Caco-2 (cell line): ENCODE measurements around the gene H2BK1. TPM values are rescaled to one million over a fixed set of nuclear protein-coding genes. Genes with fewer than 3 reads are reported as not detected.

ENCODE experiments used
- BruUV-seq: library from RNA; stranded (reverse); fragments of 400-500 nt; replicated peaks from 2 replicates; lab custom pipeline; 2021; lab: Mats Ljungman, UMichigan
- CTCF ChIA-PET: fragments of 300-600 bp; sonication (Branson Sonifier 250); formaldehyde crosslinking; loops from one replicate; lab custom pipeline; 2022; ENCODE audit warnings: antibody characterized with exemption; lab: Charles Lee
- POLR2A ChIA-PET: fragments of 300-600 bp; sonication (Branson Sonifier 250); formaldehyde crosslinking; loops from one replicate; lab custom pipeline; 2022; ENCODE audit warnings: antibody characterized with exemption; lab: Charles Lee
- DNase-seq, 2 experiments: peaks; one replicate each; pipeline versions ENCODE4 v3.0.0 to v3.0.0-alpha.2; 2020 to 2022
- H3K27me3 ChIP-seq: replicated peaks from 2 replicates; pipeline ENCODE4 v1.6.0; 2011; ENCODE audit warnings: low read length; ENCODE audit not compliant: control insufficient read depth, insufficient read depth
- H3K36me3 ChIP-seq: 2 replicates; pipeline ENCODE4 v1.5.1; 2011; ENCODE audit warnings: low read length; ENCODE audit not compliant: control insufficient read depth, insufficient read depth
- H3K4me1 ChIP-seq: fragments of 250-450 bp; sonication (Bioruptor Pico); 2 replicates; pipeline ENCODE4 v1.5.1; 2020; ENCODE audit warnings: mild to moderate bottlenecking
- H3K4me3 ChIP-seq: 2 replicates; pipeline ENCODE4 v1.5.1; 2011; ENCODE audit warnings: low read depth, mild to moderate bottlenecking, control low read depth, low read length
- H3K9me3 ChIP-seq: fragments of 250-450 bp; sonication (Bioruptor Pico); 2 replicates; pipeline ENCODE4 v1.5.1; 2020; ENCODE audit warnings: mild to moderate bottlenecking, moderate library complexity
- H3K27ac Mint-ChIP-seq: one replicate; pipeline ENCODE4 v1.8.0; 2022; ENCODE audit warnings: mixed read lengths; ENCODE audit not compliant: unreplicated experiment
- H3K27me3 Mint-ChIP-seq: one replicate; pipeline ENCODE4 v1.8.0; 2022; ENCODE audit warnings: mixed read lengths; ENCODE audit not compliant: insufficient read depth, unreplicated experiment
- H3K36me3 Mint-ChIP-seq: one replicate; pipeline ENCODE4 v1.8.0; 2022; ENCODE audit warnings: mild to moderate bottlenecking, mixed read lengths; ENCODE audit not compliant: insufficient read depth, unreplicated experiment
- H3K4me1 Mint-ChIP-seq: one replicate; pipeline ENCODE4 v1.8.0; 2022; ENCODE audit warnings: low read depth, mixed read lengths; ENCODE audit not compliant: unreplicated experiment
- H3K4me3 Mint-ChIP-seq: one replicate; pipeline ENCODE4 v1.8.0; 2022; ENCODE audit warnings: mild to moderate bottlenecking, moderate library complexity, mixed read lengths; ENCODE audit not compliant: unreplicated experiment
- H3K9me3 Mint-ChIP-seq: one replicate; pipeline ENCODE4 v1.8.0; 2022; ENCODE audit warnings: mixed read lengths; ENCODE audit not compliant: unreplicated experiment
- CTCF ChIP-seq, 2 experiments: fragments of 200-600 bp in 1 of 2; IDR thresholded peaks; 1 replicate in 1 of 2; 2 replicates in 1 of 2; pipeline versions ENCODE4 v1.5.1 to v1.8.0; 2011 to 2022; ENCODE audit warnings: antibody characterized with exemption in 1 of 2, control low read depth in 1 of 2, inconsistent platforms in 1 of 2, low read depth in 1 of 2, low read length in 1 of 2, mild to moderate bottlenecking in 1 of 2, moderate library complexity in 1 of 2; ENCODE audit not compliant: insufficient read depth in 1 of 2, severe bottlenecking in 1 of 2, unreplicated experiment in 1 of 2
- intact Hi-C: fragments of 100-400 bp; cut with micrococcal nuclease; formaldehyde crosslinking; loops from one replicate; pipeline ENCODE4 v1.10.0; 2022; ENCODE audit not compliant: unreplicated experiment
- total RNA-seq: library from RNA; stranded (reverse); gene quantifications from 2 replicates; pipeline ENCODE4 v1.2.3, GENCODE V29; 2022

H2BK1 gene
- total RNA-seq, 1 experiment from 2014 or later: not detected

DNA sequence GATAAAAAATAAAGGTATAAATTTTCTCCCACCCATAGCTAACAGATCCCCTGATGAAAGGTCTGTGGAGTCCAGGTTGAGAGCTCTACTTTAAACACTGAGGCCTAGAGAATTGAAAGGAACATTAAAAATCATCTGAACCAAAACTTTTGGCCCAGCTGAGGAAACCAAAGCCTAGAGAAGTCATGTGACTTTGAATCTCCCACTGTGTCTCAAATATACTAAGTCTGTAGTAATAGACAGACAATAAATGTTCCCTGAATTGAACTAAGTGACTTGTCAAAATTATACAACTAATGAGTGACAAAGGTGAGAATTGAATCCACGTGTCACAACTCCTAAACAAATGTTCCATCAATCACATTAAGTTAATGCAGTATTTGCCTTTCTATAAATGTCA, 48.5 kb downstream of the H2BK1 start:
- Mint-ChIP-seq H3K9me3 (no peaks in the 10 kb centered on the region), H3K27ac (no peak overlapping the region), H3K4me3 (no peak overlapping the region), H3K36me3 (no peaks in the 10 kb centered on the region), H3K4me1 (no peaks in the 10 kb centered on the region), H3K27me3 (peaks cover 3% of the 10 kb centered on the region)
- Histone ChIP-seq H3K27me3 (peaks cover 11% of the 10 kb centered on the region), H3K9me3 (no peaks in the 10 kb centered on the region), H3K4me3 (no peak overlapping the region), H3K4me1 (0 out of 2 replicates have a peak, but pooled peaks cover under 1% of the 10 kb centered on the region), H3K36me3 (no peaks in the 10 kb centered on the region)
- no peak for DNase-seq
- BruUV-seq: no TSS peak
- TF ChIP-seq CTCF (IDR thresholded peaks at IDR 0.05; ENCODE audit: insufficient read depth in 1 of 2, low read depth in 1 of 2, low read length in 1 of 2, severe bottlenecking in 1 of 2, unreplicated experiment in 1 of 2): no peak
- ChIA-PET CTCF (no interaction called here), POLR2A (no interaction called here)
- intact Hi-C loops: no loop called here

Other genes starting within 250 kb of the H2BK1 start
- 0.60 and 0.66 TPM in 2 replicates for gene KCNH2, start 232.2 kb downstream of the H2BK1 start, total RNA-seq
- gene NOS3, start 219.5 kb downstream of the H2BK1 start, total RNA-seq: 1.1 TPM in 1 of 2 replicates, not detected in the other
- gene ATG9B, start 186.0 kb downstream of the H2BK1 start, total RNA-seq: 4.3 and 4.8 TPM in 2 replicates
- gene ABCB8, start 182.0 kb downstream of the H2BK1 start, total RNA-seq: 30.1 and 30.8 TPM in 2 replicates
- gene ASIC3, start 162.0 kb downstream of the H2BK1 start, total RNA-seq: 0.70 and 1.1 TPM in 2 replicates
- gene CDK5, start 152.6 kb downstream of the H2BK1 start, total RNA-seq: 23.8 and 25.2 TPM in 2 replicates
- 249 and 255 TPM in 2 replicates for gene SLC4A2, start 150.9 kb downstream of the H2BK1 start, total RNA-seq
- 114 and 119 TPM in 2 replicates for gene FASTK, start 129.7 kb downstream of the H2BK1 start, total RNA-seq
- 68.1 and 75.0 TPM in 2 replicates for gene TMUB1, start 127.0 kb downstream of the H2BK1 start, total RNA-seq
- 70.2 and 76.6 TPM in 2 replicates for gene AGAP3, start 124.0 kb downstream of the H2BK1 start, total RNA-seq
- not detected in 2 replicates for gene GBX1, start 42.8 kb downstream of the H2BK1 start, total RNA-seq
- gene ASB10, start 23.2 kb downstream of the H2BK1 start, total RNA-seq: not detected in 2 replicates
- gene ABCF2, start 16.7 kb upstream of the H2BK1 start, total RNA-seq: 50.8 and 57.8 TPM in 2 replicates
- 30.9 and 34.0 TPM in 2 replicates for gene CHPF2, start 22.0 kb upstream of the H2BK1 start, total RNA-seq
- gene SMARCD3, start 38.2 kb upstream of the H2BK1 start, total RNA-seq: 20.2 and 27.8 TPM in 2 replicates
- gene NUB1, start 131.3 kb upstream of the H2BK1 start, total RNA-seq: 51.6 and 54.6 TPM in 2 replicates
- 0.52 and 0.95 TPM in 2 replicates for gene WDR86, start 199.6 kb upstream of the H2BK1 start, total RNA-seq
- not detected in 2 replicates for gene CRYGN, start 229.7 kb upstream of the H2BK1 start, total RNA-seq